GM18508 (cell line): ENCODE measurements around the gene CCDC92.

Experiments used
- ATAC-seq: cut with Tn5 transposase; IDR thresholded peaks from one replicate; pipeline ENCODE4 v1.9.1; 2021; ENCODE audit warnings: moderate number of reproducible peaks; ENCODE audit not compliant: insufficient read depth, unreplicated experiment

The CCDC92 gene

DNA sequence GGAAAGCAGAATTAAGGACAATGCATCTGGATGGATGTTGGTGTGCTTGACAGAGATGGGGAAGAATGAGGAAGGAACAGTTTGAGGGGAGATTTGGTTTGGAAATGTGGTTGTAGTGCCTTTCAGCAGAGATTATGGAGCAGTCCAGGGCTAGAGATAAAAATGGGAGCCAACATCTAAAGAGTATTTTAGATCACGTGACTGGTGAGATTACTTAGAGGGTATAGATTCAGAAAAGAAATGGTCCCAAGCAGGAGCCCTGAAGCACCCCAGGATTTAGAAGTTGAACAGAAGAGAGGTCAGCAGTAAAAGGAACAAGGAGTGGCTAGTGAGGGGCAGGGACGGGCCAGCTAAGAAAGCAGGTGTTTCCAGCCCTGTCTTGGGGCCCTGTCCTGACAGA lies 30.0 kb upstream of the CCDC92 start:
- no peak for ATAC-seq

DNA sequence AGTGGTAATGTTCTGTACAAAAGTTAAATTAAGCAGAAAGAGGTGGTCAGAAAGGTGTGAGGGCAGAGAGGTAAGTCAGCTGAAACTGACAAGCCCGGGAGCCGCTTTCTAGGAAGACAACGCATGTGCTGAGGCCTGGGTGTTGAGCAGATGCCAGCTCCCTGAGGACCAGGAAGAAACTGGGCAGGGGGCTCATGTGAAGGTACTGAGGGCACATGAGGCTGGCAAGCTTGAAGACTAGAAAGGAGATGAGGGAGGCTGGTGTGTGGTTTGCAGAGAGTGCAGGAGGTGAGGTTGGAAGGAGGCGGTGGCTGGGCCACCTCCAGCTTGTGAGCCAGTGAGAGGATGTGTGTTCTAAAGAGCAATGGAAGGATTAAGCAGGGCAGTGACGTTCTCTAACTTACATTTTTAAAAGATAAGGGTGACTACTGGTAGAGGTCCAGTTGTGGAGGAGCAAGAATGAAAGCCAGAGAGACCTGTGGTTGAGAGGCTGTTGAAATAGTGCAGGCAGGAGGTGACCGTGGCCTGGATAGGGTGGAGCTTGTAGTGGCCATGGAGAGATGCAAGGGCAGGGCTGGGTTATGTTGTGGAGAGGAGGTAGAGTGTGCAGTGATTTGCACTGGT lies 29.5 kb upstream of the CCDC92 start:
- no peak for ATAC-seq

DNA sequence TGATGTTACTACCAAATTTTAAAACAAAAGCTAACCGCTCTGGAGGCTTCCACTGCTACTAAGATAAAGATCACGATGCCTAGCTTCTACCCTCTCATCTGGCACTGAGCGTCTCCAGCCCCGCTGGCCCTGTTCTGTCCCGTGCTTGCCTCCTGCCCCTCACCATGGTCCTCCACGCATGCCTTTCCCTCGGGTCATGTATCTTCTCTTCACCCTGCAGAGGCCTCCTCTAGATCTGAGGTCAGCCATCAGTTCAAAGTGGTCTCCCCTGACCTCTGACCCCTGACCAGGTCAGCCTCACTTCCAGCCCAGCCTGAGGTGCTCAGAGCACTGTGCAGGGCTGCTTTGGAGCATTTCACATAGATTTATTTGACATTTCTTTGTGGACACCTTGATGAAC lies 28.7 kb upstream of the CCDC92 start:
- no peak for ATAC-seq

DNA sequence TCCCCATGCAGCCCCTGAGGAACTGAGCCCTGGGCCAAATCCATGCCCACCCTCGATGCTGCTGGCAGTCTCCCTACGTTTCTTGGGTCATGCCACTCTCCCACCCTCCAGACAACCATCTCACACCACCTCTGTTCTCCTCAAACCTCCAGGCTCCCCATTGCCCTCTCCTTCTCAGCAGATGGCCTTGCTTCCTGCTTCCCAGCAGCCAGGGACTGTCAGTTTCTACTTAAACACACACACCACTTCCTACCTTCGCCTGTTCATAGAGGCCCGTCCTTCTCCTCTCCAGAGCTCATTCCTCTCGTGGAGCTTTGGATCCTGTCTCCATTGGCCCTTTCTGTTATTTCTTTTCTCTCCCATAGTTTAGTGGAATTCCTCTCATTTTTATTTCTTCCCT lies 27.5 kb upstream of the CCDC92 start:
- ATAC-seq, result no peak

DNA sequence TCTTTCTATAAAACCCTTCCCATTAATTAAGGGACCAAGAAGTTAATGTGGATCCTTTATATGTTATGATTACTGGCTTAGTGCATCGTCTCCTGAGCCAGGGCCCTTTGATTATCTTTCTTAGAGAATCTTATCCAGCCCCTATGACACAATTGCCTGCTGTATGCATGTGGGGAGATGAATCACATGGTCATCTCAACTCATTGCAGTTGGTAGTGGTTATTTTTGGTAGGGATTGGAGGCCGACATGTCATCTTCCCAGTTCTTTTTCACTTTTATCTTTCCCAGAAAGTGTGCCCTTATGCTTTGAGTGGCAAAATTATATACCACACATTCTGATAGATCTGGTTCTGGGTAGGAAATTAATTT lies 26.3 kb upstream of the CCDC92 start:
- ATAC-seq, result no peak

DNA sequence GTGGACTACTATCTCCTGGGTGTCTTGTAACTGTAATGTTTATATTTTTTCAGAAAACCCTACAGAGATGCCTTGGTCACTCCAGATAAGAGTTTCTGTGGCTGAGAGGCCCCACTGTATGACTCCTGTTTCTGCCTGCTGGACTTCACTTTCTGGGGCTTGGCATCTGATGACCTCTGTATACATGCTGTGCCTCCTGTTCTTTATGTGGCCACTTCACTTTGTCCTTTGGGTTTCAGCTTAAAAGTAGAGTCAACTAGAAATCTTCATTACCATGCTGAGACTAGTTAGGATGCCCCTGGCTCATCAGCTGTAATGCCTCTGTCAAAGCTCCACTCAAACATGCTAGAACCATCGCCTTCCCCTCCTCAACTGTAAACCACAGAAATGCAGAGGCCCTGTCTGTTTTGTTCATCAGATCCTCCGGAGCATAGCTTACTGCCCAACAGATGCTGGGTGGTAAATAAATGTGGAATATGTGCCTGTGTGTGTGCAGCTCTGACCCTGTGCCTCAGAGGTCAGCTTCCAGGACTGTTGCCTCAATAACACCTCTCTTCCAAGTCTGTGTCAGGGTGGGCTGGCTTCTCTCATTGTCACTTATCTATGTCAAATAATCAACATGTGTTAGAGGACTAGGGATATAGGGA lies 25.8 kb upstream of the CCDC92 start:
- ATAC-seq, result no peak

DNA sequence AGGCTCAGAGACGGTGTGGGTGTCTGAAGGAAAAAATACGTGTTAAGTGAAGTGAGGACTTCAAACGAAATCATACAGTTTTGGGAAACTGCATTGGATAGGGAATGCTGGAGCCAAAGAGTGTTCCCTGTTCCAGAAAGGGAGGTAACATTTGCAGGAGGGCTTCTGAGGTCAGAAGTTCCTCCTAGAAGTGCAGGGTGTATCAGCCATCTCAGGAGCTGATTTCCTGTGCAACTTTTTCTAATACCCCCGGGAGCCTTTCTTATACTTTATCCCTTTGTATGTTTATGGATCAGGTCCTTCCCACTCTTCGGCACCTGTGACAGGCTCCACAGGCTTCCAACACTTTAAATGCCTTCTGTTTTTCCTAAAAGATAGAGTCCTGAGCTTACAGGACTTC lies 25.3 kb upstream of the CCDC92 start:
- ATAC-seq, result no peak

DNA sequence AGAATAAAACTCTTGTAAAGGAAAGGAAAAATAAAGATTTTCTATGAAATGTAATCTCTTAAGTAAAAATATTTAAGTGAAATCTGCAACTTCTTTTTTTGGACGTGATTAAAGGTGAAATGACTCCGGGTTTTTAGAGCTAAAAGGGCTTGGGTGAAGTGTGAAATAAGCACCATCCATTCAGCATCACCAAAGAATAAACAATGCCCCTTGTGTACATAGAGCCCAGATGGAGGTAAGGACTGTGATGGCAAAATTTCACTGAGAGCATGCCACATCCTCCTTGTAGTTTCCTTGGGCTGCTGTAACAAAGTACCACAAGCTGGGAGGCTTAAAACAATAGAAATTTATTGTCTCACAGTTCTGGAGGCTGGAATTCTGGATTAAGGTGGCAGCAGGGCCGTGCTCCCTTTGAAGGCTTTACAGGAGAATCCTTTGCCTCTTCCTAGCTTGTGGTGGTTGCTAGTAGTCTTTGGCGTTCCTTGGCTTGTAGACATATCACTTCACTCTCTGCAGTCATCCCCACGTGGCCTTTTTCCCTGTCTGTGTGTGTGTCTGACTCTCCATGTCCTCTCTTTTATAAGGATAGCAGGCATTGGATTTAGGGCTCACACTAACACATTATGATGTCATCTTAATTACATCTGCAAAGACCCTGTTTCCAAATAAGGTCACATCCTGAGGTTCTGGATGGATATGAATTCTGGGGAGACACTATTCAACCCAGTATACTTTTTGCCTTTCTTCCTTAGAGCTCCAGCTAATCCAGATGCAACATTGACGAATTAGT lies 24.6 kb upstream of the CCDC92 start:
- ATAC-seq, result no peak

DNA sequence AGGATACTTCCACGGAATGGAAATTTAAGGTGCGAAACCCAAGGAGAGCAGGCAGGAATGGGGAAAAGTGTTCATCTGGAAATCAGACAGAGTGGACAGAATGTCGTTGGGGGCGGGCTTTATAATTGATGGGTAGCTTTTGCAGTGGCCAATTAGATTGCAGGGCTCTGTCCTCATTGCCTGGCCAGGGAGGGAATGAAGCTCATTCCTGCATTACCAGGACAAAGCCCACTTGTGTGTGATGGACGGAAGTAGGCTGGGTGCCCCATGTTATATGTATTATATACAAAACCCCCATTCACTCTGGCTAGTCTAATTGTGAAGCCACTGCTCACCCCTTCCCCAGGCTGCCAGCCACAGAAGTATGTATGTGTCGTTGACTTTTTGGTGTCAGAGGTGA lies 23.9 kb upstream of the CCDC92 start:
- no peak for ATAC-seq

DNA sequence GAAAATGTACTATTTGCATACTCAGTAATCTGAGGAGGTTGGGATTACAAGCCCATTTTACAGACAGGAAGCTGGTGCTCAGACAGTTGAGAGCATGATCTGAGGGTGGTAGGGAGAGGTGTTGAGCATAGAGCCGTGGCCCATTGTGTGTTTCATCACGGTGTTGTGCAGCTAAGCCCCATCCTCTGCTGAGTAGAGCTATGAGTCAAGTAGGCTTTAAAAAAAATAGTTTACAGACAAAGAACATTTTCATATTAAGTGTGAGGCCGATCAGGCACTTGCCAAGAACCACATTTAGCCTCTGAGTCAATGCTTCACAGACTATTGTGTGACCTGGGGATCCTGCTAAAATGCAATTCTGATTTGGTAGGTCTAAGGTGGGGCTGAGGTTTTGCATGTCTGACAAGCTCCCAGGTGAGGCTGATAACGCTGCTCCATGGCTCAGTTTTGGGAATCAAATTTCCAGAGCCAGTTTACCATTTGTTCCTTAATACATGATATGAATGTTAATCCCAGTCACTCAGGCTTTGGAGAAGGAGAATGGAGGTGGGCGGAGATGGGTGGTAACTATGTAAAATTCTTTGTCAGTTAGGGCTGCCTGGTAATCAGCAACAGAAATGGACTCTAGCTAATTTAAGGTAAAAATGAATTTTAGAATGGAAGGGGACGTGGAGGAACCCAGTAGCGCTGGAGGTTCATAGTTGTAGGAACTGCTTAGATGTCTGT lies 22.6 kb upstream of the CCDC92 start:
- ATAC-seq, result no peak

DNA sequence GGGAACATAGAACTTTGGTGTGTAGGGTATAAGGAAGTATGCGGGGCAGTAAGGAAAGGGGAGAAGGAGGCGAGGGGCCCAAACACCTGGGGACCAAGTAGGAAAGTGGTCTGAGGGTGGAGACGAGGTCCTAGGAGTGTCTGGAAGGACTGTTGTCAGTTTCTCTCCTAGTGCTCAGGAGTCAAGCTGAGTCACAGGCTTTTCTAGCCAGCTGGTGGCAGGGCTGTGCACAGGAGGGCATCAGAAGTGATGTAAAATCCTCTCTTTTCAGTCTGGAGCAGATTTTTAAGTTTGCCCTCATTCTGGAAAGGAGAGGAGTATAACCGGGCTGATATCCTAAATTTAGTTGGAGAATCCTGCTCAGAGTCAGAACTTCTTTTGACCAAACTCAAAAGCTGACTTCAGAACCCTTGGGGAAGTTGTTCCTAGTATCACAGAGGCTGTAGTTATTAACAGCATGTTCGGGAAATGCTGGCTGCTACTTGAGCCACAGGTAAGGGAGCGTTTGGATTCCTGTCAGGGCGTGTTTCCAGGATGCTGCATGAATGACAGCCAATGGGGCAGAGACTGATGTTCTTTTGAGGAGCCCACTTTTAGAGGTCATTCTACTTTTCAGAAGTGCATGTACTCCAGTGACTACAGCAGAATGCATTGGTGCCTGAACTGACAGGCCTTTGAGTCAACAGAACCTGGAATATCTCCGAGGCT lies 19.6 kb upstream of the CCDC92 start:
- ATAC-seq, result no peak

DNA sequence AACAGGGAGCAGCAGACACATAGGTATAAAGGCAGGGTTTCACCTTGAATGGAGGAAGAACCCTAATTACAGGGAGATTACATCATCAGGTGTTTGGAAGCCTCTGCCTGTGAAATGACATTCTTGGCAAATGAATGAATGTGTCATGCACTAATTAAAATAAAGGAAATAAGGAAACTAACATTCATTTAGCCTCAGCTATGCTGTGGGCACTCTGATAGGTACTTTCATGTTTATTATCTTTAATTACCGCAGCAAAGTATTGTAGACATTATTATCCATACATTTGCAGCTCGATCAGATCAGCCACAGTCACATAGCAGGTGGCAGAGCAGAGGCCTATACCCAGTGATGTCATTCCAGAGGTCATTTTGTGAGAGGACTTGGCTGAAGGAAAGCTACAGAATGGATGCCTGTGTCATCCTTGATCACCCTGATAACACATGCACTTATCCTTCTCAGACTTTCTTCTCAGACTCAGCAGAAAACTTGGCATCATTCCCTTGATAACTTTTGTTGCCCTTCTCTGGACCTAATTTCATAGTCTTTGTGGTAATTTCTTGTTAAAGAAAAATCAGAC lies 18.8 kb upstream of the CCDC92 start:
- ATAC-seq, result no peak

DNA sequence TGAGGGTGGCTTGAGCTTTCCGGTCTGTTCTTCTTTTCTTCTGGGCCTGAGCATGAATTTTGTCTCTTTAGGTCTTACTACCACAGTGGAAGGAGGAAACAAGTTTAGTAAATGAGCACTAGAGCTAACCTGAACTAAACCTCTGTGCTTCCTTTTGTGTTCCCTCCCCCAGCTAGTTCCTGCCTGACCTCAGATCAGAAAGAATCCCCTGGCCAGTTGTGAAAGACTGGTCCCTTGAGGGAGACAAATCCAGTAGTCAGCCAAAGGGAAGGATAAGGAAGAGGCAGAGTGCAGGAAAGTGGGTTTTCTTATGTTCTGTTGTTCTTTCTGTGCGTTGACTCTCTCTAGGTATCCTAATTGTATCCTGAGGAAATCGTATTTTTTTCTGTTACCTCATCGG lies 17.9 kb upstream of the CCDC92 start:
- ATAC-seq, result no peak

DNA sequence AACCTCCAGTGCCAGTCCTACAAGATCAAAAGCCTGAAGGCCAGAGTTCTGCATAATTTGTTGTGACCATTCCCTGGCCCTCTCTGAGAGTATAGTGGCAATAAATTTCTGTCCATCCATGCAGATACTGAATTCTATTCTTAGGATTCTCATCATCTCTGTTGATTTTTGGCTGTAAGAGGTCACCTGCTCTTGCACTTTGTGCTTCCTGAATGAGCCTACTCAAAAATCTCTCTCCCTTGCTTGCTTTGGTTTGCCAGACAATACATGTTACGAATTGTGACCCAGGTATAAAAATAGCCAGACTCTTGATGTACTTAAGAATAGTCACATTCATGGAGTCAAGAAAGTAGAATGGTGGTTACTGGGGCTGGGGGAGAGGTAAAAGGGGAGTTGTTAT lies 17.1 kb upstream of the CCDC92 start:
- ATAC-seq, result no peak

DNA sequence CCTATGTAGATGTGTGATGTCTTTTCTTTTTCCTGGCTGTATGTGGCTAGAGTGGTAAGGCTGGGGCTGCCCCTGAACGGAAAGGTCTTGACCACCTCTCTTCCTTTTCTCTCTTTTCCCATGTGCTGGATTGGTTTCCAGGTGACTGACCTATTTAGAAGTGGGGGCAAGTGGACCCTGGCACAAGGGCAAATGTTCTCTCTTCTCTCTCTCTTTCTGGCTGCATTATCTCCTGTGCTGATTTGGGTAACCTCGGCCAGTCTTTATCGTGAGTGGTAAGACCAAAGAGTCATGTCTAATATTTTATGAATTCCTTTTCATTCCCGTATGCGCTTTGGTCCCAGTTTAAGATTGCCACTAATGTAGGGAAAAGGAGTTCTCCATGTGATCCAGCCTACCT lies 16.5 kb upstream of the CCDC92 start:
- no peak for ATAC-seq

DNA sequence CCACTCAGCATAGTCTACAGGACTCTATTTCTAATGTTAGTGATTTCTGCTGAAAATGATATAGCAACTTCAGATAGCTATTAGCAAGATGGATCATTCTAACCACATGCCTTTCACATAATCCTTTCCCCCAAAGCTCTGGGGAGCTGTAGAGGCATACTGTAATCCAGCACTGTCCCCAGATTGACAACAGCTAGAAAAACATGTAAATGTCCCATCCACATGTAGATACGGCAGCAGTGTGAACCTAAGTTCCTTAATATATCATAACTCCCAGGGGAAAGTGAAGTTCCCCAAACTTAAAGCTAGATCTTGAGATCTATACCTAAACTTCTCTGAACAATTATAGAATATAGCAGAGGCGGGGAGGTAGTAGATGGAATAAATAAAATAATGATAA lies 14.4 kb upstream of the CCDC92 start:
- no peak for ATAC-seq

DNA sequence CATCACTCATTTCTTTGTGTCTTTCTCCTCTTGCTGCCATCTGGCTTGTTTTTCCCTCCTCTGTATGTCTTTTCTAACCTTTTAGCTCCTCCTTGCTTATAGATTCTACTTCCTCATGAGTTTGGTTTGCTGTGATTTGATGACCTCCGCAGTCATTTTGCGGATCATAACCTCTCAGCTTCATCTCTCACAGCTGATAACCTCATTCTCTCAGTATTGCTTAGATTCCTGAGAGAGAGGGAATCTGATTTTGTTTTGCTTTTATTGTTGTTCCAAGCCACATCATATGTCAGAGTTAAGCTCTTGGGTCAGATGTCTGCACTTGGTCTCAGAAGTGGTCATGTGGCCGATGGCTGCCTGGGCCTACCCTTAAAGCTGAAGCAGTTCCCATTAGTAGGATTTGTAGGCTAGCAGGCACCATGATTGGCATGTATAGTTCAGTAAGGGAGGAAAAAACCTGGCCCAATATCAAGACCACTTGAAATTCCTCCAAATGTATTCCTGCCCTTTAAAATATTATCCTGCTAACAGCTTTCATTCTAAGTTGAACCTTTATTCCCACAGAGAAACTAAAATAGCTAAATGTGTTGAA lies 13.8 kb upstream of the CCDC92 start:
- ATAC-seq, result no peak

DNA sequence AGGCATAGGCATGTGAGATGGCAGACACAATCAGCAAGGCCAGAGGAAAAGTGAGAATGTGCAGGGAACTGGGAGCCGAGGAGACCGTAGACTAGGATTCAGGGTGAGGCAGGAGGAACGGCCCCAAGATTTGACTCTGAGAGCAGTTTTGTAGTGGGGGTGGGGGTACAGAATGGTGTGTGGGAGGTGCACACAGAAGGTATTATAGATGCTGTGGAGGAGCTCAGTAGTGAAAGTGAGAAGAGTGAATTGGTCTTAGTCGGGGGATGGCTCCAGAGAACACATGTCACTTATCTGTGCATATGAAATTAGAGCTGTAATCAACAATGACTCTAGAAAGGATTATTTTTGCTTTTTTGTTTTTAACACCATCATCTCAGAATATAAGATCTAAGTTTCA lies 12.3 kb upstream of the CCDC92 start:
- no peak for ATAC-seq

DNA sequence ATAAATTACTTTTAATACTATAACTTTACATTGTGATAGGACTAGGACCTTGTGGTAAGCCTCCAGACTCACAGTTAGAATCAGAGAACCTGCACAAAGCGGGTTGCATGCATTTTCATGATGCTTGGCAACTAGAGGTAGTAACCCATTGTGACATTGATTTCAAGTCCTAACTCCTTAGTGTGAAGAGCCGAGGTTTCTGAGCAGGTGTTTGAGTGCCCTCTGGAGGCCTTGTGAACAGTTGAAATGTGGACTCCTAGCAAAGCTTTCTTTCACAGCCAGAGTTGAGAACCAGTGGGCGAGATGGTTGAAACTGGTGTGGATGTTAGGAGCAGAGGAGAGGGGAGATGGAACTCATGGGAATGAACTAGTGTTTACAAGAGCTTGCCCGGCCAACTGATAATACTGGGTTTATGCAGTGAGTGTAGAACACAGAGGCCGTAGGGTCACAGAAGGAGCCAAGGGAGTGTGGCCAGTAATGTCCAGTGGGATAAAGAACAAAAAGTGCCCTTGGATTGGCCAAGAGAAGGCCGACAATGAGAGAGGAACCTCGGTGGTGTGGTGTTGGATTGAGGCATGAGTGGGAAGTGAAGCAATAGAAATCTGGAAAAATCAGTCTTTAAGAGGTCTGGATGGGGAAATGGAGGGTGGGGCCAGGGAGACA lies 11.3 kb upstream of the CCDC92 start:
- ATAC-seq, result no peak
